A549 treated with dexamethasone at 1 μM for 4 hours (cell line): ENCODE data around the gene RBM8A. TPM values are rescaled to one million over a fixed set of nuclear protein-coding genes. Genes with fewer than 3 reads are reported as not detected.

ENCODE experiments used
- total RNA-seq: library from RNA; stranded (reverse); fragments of 200-300 nt; extraction: Qiagen RNA extraction; gene quantifications from 5 replicates; pipeline ENCODE4 v1.2.3, GENCODE V29; 2022

Gene RBM8A
- 223 to 286 TPM (median 236 TPM) in 5 replicates for total RNA-seq

GRCh38 chr1:145927063-145927886 lies at the start of gene RBM8A:
RBM8A (minus strand) TSS chr1:145927484; CDS start chr1:145927426, 58 bp downstream.

GRCh38 chr1:145964328-145965118 lies 37.2 kb upstream of the RBM8A start, which contains the start of the genes ANKRD34A and POLR3GL:
ANKRD34A (minus strand) TSS chr1:145964575; CDS start chr1:145961759, 2,816 bp downstream.
POLR3GL (plus strand) TSS chr1:145964690; CDS start chr1:145974866, 10,176 bp downstream.

GRCh38 chr1:145957443-145958319 lies 30.4 kb upstream of the RBM8A start, which contains the start of gene LIX1L:
LIX1L (minus strand) TSS chr1:145958017; CDS start chr1:145957927, 90 bp downstream.

GRCh38 chr1:145918144-145918991 lies 8.9 kb downstream of the RBM8A start, which contains the start of gene PEX11B:
PEX11B (minus strand) TSS chr1:145918717; CDS start chr1:145918688, 29 bp downstream.

GRCh38 chr1:145885738-145886287 lies 41.5 kb downstream of the RBM8A start, which contains the start of gene ANKRD35:
ANKRD35 (minus strand) TSS chr1:145885866; CDS start chr1:145885758, 108 bp downstream.

Other genes starting within 250 kb of the RBM8A start
- gene PDZK1, start 220.1 kb downstream of the RBM8A start, total RNA-seq = 0.80 to 1.5 TPM (median 1.1 TPM) in 5 replicates
- gene CD160, start 208.0 kb downstream of the RBM8A start, total RNA-seq = not detected in 5 replicates
- 12.1 to 15.0 TPM (median 13.8 TPM) in 5 replicates for gene RNF115, start 103.4 kb downstream of the RBM8A start, total RNA-seq
- gene POLR3C, start 103.3 kb downstream of the RBM8A start, total RNA-seq = 37.6 to 45.8 TPM (median 38.9 TPM) in 5 replicates
- gene NUDT17, start 81.9 kb downstream of the RBM8A start, total RNA-seq = 6.1 to 7.3 TPM (median 6.4 TPM) in 5 replicates
- gene PIAS3, start 68.4 kb downstream of the RBM8A start, total RNA-seq = 34.3 to 47.3 TPM (median 43.5 TPM) in 5 replicates
- gene ANKRD35, start 41.6 kb downstream of the RBM8A start, total RNA-seq = 0.04 to 0.07 TPM (median 0.06 TPM) in 5 replicates
- gene ITGA10, start 17.4 kb downstream of the RBM8A start, total RNA-seq = 1.2 to 2.3 TPM (median 1.4 TPM) in 5 replicates
- gene PEX11B, start 8.8 kb downstream of the RBM8A start, total RNA-seq = 31.5 to 39.8 TPM (median 37.6 TPM) in 5 replicates
- 12.5 to 16.7 TPM (median 14.4 TPM) in 5 replicates for gene LIX1L, start 30.5 kb upstream of the RBM8A start, total RNA-seq
- gene ANKRD34A, start 37.1 kb upstream of the RBM8A start, total RNA-seq = 0.24 to 0.47 TPM (median 0.35 TPM) in 5 replicates
- 10.1 to 12.9 TPM (median 12.5 TPM) in 5 replicates for gene POLR3GL, start 37.2 kb upstream of the RBM8A start, total RNA-seq
- gene TXNIP, start 69.1 kb upstream of the RBM8A start, total RNA-seq = 0.37 to 0.81 TPM (median 0.52 TPM) in 5 replicates
- gene HJV, start 94.3 kb upstream of the RBM8A start, total RNA-seq = not detected in 5 replicates
- gene NBPF10, start 217.3 kb upstream of the RBM8A start, total RNA-seq = 1.0 to 1.4 TPM (median 1.2 TPM) in 5 replicates